OCI-LY7 (cell line): ENCODE results near the gene UBA3. TPM values are rescaled to one million over a fixed set of nuclear protein-coding genes. Genes with fewer than 3 reads are reported as not detected.
A peak's percentile ranks its signal among the peaks of the same experiment; 100 is the strongest.

Source experiments
- BruUV-seq: library from RNA; stranded (reverse); fragments of 400-500 nt; replicated peaks from 2 replicates; lab custom pipeline; 2021; lab: Mats Ljungman, UMichigan
- CTCF ChIA-PET: fragments of 300-600 bp; sonication (Branson Sonifier 250); formaldehyde crosslinking; loops from one replicate; lab custom pipeline; 2022; ENCODE audit warnings: antibody characterized with exemption; ENCODE audit not compliant: unreplicated experiment; lab: Charles Lee
- POLR2A ChIA-PET: fragments of 300-600 bp; sonication (Branson Sonifier 250); formaldehyde crosslinking; loops from one replicate; lab custom pipeline; 2022; ENCODE audit warnings: antibody characterized with exemption; lab: Charles Lee
- DNase-seq: peaks from one replicate; pipeline ENCODE4 v3.0.0-alpha.2; 2015; ENCODE audit warnings: low spot score
- H2AFZ ChIP-seq: fragments of 200-600 bp; sonication (generic), shearing (Covaris generic); 2 replicates; pipeline ENCODE4 v1.6.1; 2014; ENCODE audit warnings: mild to moderate bottlenecking, antibody characterized with exemption, low read length, moderate library complexity
- H3K27ac ChIP-seq: fragments of 200-600 bp; sonication (generic); 2 replicates; pipeline ENCODE4 v1.5.1; 2014; ENCODE audit warnings: mixed run types, low read depth, mild to moderate bottlenecking, moderate library complexity, low read length, inconsistent platforms; ENCODE audit not compliant: poor library complexity, severe bottlenecking
- H3K36me3 ChIP-seq: fragments of 200-600 bp; sonication (generic); 2 replicates; pipeline ENCODE4 v1.6.1; 2014; ENCODE audit warnings: mild to moderate bottlenecking, antibody characterized with exemption, low read length, moderate library complexity, mixed read lengths; ENCODE audit not compliant: insufficient read depth
- H3K4me1 ChIP-seq: fragments of 200-600 bp; sonication (generic); 2 replicates; pipeline ENCODE4 v1.5.1; 2014; ENCODE audit warnings: mild to moderate bottlenecking, low read length; ENCODE audit not compliant: insufficient read depth, poor library complexity, severe bottlenecking
- H3K4me2 ChIP-seq: fragments of 200-600 bp; sonication (generic); 2 replicates; pipeline ENCODE4 v1.6.1; 2014; ENCODE audit warnings: mild to moderate bottlenecking, low read length
- H3K4me3 ChIP-seq: fragments of 200-600 bp; sonication (generic); 2 replicates; pipeline ENCODE4 v1.5.1; 2014; ENCODE audit warnings: mild to moderate bottlenecking, low read depth, low read length; ENCODE audit not compliant: poor library complexity, severe bottlenecking
- H3K79me2 ChIP-seq: fragments of 200-600 bp; sonication (generic); 2 replicates; pipeline ENCODE4 v1.6.1; 2016; ENCODE audit warnings: low read depth, mild to moderate bottlenecking, low read length, moderate library complexity, mixed read lengths; ENCODE audit not compliant: insufficient read depth
- H3K9me2 ChIP-seq: fragments of 200-600 bp; sonication (generic); 2 replicates; pipeline ENCODE4 v1.6.1; 2016; ENCODE audit warnings: mild to moderate bottlenecking, low read length, mixed read lengths; ENCODE audit not compliant: insufficient read depth
- H3K9me3 ChIP-seq: fragments of 200-600 bp; sonication (generic); 2 replicates; pipeline ENCODE4 v1.6.1; 2014; ENCODE audit warnings: mild to moderate bottlenecking, mixed run types, low read length, mixed read lengths
- H4K20me1 ChIP-seq: fragments of 200-600 bp; sonication (generic); 2 replicates; pipeline ENCODE4 v1.6.1; 2014; ENCODE audit warnings: mild to moderate bottlenecking, antibody characterized with exemption, low read length, moderate library complexity, mixed read lengths; ENCODE audit not compliant: insufficient read depth
- EZH2phosphoT487 ChIP-seq: fragments of 200-600 bp; sonication (generic); IDR thresholded peaks from 2 replicates; pipeline ENCODE4 v1.6.1; 2018; ENCODE audit warnings: low read depth, borderline replicate concordance, mild to moderate bottlenecking, mixed run types, antibody characterized with exemption, low read length, moderate library complexity, mixed read lengths
- intact Hi-C: fragments of 100-400 bp; cut with micrococcal nuclease; formaldehyde crosslinking; loops from one replicate; pipeline ENCODE4 v1.10.0; 2022; ENCODE audit not compliant: unreplicated experiment
- microRNA-seq: library from miRNA; unstranded; fragments of <30 nt; microRNA quantifications from one replicate; pipeline ENCODE4 v1.2.0, GENCODE V29; 2022; ENCODE audit warnings: borderline replicate concordance
- small RNA-seq: library from RNA; depleted of rRNA; stranded (forward); fragments of <200 nt; gene quantifications from one replicate; pipeline ENCODE3, GENCODE V24; 2014
- total RNA-seq, 2 experiments: library from RNA; depleted of rRNA in 1 of 2; stranded (reverse); fragments of >200 nt in 1 of 2; shearing (Covaris generic) in 1 of 2; gene quantifications; 2 replicates each; pipeline ENCODE4 v1.2.3, GENCODE V29; 2014 to 2022
- TF ChIP-seq, protein P1 (sequence below): fragments of 200-600 bp; sonication (generic); conservative IDR thresholded peaks from 2 replicates; pipeline ENCODE4 v1.5.1; 2014; ENCODE audit warnings: mild to moderate bottlenecking, antibody characterized with exemption, low read length, moderate library complexity, mixed read lengths

The UBA3 gene
- total RNA-seq, 2 experiments from 2014 or later: 70.2 to 78.8 TPM

DNA sequence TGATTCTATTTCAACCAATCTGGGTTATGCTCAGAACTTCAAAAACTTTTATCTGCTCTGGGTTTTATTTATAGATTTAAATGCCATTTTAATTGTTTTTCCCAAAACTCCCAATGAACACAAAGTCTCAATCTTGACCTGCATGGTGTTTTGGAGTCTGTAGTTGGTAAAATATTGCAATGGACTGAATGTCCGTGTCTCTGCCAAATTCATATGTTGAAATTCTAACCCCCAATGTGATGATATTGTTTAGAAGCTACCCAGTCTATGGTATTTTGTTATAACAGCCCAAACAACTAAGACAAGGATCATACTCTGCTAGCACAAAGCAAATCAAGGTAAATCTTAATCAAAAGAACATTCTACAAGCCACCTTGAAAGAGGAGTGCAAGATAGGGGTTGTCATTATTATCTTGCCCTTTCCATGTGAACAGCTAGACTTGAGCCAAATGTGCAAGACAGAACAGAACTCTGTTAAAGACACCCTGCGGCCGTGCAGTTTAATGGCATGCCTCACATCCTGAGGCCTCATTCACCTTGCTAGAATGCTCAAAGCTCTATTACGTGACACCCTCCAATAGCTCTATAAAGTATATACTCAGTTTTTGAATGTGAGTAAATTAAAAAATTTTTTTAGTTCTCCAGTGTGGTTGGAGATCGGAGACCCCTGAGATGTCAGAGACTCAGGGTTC is 74.2 kb downstream of the UBA3 start:
- no peaks in the 10 kb centered on the region for H3K79me2 ChIP-seq
- no peaks in the 10 kb centered on the region for H4K20me1 ChIP-seq
- no peaks in the 10 kb centered on the region for H3K4me1 ChIP-seq
- no peaks in the 10 kb centered on the region for H3K9me2 ChIP-seq
- H3K36me3 ChIP-seq: no peaks in the 10 kb centered on the region
- H2AFZ ChIP-seq: no peak overlapping the region
- no peak for TF ChIP-seq EZH2phosphoT487
- TF ChIP-seq, protein P1, sequence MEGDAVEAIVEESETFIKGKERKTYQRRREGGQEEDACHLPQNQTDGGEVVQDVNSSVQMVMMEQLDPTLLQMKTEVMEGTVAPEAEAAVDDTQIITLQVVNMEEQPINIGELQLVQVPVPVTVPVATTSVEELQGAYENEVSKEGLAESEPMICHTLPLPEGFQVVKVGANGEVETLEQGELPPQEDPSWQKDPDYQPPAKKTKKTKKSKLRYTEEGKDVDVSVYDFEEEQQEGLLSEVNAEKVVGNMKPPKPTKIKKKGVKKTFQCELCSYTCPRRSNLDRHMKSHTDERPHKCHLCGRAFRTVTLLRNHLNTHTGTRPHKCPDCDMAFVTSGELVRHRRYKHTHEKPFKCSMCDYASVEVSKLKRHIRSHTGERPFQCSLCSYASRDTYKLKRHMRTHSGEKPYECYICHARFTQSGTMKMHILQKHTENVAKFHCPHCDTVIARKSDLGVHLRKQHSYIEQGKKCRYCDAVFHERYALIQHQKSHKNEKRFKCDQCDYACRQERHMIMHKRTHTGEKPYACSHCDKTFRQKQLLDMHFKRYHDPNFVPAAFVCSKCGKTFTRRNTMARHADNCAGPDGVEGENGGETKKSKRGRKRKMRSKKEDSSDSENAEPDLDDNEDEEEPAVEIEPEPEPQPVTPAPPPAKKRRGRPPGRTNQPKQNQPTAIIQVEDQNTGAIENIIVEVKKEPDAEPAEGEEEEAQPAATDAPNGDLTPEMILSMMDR: no peak
- DNase-seq: no peak
- no TSS peak for BruUV-seq
- H3K4me2 ChIP-seq: no peak overlapping the region
- H3K27ac ChIP-seq: no peak overlapping the region
- no peak overlapping the region for H3K4me3 ChIP-seq
- H3K9me3 ChIP-seq: no peaks in the 10 kb centered on the region
- ChIA-PET POLR2A (no interaction called here), CTCF (no interaction called here)
- intact Hi-C loops: no loop called here

DNA sequence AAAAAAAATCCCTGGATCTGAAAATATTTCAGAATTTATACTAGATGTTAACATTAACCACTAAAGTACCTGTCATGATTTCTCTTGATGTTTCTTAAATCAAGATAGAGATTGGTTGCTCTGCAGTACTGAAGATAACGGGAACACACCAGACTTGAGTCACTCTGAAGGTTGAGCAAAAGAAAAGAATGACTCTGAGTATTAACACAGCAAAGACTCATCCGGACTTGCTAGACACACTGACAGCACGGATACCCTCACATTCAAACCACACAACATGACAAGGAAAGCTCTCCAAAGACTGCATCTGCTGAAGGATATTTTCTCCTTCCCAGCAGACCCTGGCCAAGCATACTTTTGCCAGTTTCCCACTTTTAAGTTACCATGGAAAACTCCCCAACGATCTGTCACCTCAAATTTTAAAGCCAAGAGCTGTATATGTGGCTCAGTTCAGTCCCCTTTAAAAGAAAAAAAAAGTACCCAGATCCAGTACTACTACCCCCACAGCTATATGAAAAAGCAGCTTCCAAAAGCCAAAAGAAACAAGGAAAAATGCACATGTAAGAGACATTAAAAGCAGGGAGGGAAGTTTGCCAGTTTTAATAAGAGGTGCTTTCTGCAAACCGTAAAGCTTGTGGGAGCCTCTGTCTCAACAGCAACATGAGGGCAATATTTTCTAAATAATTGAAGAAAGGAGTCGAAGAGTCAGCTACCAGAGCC is 74.9 kb downstream of the UBA3 start:
- no peaks in the 10 kb centered on the region for H4K20me1 ChIP-seq
- no peaks in the 10 kb centered on the region for H3K4me1 ChIP-seq
- H3K4me3 ChIP-seq: no peak overlapping the region
- DNase-seq: no peak
- POLR2A ChIA-PET: no interaction called here
- H3K27ac ChIP-seq: no peak overlapping the region
- H3K9me3 ChIP-seq: no peaks in the 10 kb centered on the region
- H2AFZ ChIP-seq: no peak overlapping the region
- no TSS peak for BruUV-seq
- no peaks in the 10 kb centered on the region for H3K36me3 ChIP-seq
- no peaks in the 10 kb centered on the region for H3K79me2 ChIP-seq
- TF ChIP-seq, protein P1: no peak
- TF ChIP-seq EZH2phosphoT487: no peak
- intact Hi-C loops: no loop called here
- CTCF ChIA-PET: no interaction called here
- H3K9me2 ChIP-seq: no peaks in the 10 kb centered on the region
- H3K4me2 ChIP-seq: no peak overlapping the region

Small RNA genes lying within 50 kb of the gene (microRNA-seq; reads per million reads assigned to microRNA genes)
- 49.2 reads per million, percentile 45 among the genes with 10 or more reads in this experiment for gene MIR3136

Small RNA genes lying within 50 kb of the gene (small RNA-seq; reads per million reads assigned to genes)
- gene MIR3136: not detected

Other genes starting within 250 kb of the UBA3 start
- gene TAFA4, start 147.8 kb downstream of the UBA3 start, total RNA-seq (2014; rRNA removed; shearing (Covaris generic)): not detected in 2 replicates
- not detected in 2 replicates for gene TAFA4, start 147.8 kb downstream of the UBA3 start, total RNA-seq (2022)
- gene EOGT, start 66.7 kb downstream of the UBA3 start, total RNA-seq (2014; rRNA removed; shearing (Covaris generic)): 3.6 and 5.9 TPM in 2 replicates
- gene EOGT, start 66.7 kb downstream of the UBA3 start, total RNA-seq (2022): 8.7 and 10.8 TPM in 2 replicates
- gene TMF1, start 28.0 kb downstream of the UBA3 start, total RNA-seq (2014; rRNA removed; shearing (Covaris generic)): 16.6 and 20.8 TPM in 2 replicates
- 29.0 and 29.4 TPM in 2 replicates for gene TMF1, start 28.0 kb downstream of the UBA3 start, total RNA-seq (2022)
- 18.5 and 28.9 TPM in 2 replicates for gene ARL6IP5, start 4.6 kb upstream of the UBA3 start, total RNA-seq (2014; rRNA removed; shearing (Covaris generic))
- gene ARL6IP5, start 4.6 kb upstream of the UBA3 start, total RNA-seq (2022): 25.9 and 26.7 TPM in 2 replicates
- gene LMOD3, start 42.2 kb upstream of the UBA3 start, total RNA-seq (2014; rRNA removed; shearing (Covaris generic)): not detected in 2 replicates
- not detected in 2 replicates for gene LMOD3, start 42.2 kb upstream of the UBA3 start, total RNA-seq (2022)